ENCODE results near the gene TYSND1.
A peak's percentile ranks its signal among the peaks of the same experiment; 100 is the strongest.
"Not testable (repeated sequence)": the region's sequence is repeated elsewhere in the genome, so short reads cannot be mapped to it uniquely, and the experiment has no call there.

TYSND1 gene

DNA sequence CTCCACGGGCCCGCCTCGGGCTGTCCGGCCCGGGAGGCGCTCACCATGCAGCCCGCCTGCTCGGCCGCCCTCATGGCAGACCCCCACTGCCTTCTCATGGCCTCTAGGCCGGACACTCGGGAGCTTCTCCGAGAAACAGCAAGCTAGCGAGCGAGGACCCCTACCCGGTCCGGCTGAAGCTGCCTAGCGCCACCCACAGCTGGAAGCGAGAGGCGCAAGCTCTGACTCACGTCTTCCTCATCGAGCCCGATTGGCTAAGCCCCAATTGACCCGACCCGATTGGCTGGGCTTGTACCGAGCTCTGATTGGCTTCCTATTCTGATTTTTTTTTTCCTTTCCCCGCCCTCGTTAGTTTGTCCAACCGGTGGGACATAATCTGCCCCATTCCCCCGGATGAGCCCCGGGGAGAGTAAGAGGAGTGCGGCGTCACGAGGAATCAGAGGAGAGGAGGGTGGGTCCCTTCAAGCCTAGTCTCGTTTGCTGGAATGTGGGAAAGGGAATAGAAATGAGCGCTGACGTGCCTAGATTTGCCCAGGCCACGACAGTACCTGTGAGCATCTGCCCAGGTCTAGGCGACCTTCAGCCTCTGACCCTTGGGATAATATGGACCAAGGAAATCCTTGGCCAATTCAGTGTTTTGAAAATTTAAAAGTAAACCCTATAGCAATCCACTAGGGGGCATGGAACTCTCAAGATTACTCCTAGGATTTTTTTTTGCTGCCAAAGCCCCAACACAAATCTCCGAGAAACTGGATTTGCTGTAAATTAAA, at the start of gene TYSND1:
Gene TYSND1, minus strand, starts transcription at position 212 of the 770 bp plus-strand sequence. Its CDS starts 114 bp downstream, at position 98.
- peak; percentile 96 for DNase-seq

GRCh38 chr10:70193391-70193844, 46.9 kb upstream of the TYSND1 start:
- DNase-seq: no peak

- DNase-seq: no peak
These were observed 45.9 kb upstream of the TYSND1 start for GRCh38 chr10:70192326-70192968.

- no peak for DNase-seq
These were observed 45.4 kb upstream of the TYSND1 start for GRCh38 chr10:70191972-70192305.

DNA sequence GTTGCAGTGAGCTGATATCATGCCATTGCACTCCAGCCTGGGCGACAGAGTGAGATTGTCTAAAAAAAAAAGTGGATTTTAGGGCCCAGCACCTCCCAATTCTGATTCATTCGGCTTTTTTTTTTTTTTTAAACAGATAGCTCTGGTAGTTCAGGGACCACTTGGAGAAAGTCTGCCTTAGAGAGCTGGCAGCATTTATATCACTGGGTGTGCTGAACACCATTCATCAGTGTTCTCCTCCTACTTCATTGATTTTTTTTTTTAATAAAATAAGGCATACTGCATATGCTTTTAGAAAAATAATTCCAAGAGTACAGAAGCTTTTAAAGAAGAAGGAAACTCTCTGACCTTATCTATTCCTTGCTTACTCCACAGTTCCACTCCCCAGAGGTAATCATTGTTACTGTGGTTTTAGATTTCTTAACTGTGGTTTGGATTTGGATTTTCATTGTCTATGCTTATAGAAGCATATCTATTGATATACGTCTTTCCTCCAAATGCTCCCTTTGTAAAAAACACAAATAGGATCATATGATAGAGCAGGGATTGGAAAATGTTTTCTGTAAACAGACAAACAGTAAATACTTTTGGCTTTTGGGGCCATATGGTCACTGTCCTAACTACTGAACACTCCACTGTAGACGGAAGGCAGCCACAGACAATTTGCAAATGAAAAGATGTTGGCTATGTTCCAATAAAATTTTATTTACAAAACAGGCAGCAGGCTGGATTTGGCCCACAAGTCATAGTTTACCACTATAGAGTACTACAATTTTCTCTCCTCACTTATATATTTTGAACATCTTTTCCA, 44.9 kb upstream of the TYSND1 start:
- peak; percentile 27 for DNase-seq

- no peak for DNase-seq
These were observed 44.1 kb upstream of the TYSND1 start for GRCh38 chr10:70190581-70190980.

DNA sequence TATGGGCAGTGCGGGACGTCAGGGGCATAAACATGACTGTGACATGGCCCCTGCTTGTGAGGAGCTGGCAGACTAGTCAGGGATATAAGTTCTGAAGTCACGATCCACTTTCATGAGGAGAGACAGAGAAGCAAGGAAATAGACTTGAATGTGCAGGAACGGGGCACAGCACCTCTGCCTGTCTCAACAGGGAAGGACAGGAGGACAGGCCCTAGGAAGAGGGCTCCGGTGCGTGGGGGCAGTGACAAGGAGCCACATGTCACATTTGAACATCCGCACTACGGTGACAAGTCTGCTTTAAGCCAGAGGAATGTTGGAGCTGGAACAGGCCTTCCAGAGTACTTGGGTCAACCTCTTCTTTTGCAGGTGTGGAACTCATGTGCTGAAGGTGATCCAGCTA, 43.6 kb upstream of the TYSND1 start:
- no peak for DNase-seq

DNA sequence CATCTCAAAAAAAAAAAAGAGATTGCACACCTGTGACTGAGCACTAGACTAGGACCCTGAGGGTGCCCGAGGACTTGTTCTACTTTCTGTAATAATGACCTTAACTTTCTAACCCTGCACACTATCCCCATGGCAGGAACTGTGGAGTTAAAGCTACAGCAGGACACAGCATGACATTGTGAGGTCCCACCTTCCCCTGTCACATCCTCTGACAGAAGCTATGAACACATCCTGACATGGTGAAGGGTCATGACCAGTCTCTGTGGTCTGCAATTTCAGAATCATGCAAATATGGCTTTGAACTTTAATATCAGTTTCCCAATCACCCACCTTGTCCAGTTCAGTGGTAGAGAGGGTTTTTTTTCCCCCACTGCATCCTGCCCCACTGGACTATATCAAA, 42.3 kb upstream of the TYSND1 start:
- DNase-seq: no peak

DNA sequence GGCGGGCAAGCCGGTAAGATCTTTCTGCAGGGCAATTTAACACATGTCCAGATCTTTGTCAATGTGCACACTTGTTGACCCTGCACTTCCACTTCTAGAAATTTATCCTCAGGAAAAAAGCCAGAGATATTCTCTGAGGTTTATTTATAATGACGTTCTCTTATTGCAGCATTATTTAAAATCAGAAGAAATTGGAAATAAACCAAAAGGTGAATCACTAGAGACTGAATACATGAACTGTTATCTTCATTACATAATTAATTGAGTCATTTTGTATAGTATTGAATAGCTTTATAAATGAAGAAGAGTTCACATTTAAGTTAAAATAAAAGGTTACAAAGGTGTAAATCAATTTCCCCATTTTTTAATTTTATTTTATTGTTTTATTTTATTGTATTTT, 40.1 kb upstream of the TYSND1 start:
- no peak for DNase-seq

DNA sequence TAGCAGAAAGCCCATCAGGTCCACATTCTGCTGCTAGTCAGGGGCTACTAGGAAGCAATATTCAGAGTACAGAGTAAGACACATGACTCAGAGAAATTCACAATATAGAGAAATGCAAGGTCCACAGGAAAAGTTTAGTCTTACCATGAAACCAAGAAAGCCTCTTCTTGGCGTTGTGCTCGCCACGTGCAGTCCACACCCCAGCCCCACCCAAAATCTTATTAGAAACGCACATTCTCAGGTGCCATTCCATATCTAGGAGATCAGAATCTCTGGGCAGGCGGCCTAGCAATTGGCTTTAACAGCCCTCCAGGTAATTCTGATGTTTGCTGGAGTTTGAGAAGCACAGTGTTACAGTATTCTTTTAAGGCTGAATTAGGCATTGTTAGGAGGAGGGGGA, 39.6 kb upstream of the TYSND1 start:
- no peak for DNase-seq

DNA sequence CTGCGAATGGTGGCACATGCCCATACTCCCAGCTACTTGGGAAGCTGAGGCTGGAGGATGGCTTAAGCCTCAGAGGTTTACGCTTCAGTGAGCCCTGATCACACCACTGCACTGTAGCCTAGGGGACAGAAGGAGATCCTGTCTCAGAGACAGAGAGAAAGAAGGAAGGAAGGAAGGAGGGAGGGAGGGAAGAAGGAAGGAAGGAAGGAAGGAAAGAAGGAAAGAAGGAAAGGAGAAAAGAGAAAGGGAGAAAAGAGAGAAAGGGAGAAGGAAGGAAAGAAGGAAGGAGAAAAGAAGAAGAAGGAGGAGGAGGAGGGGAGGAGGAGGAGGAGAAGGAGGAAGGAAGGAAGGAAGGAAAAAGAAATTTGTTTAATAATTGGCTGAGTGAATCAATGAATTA, 36.8 kb upstream of the TYSND1 start:
- DNase-seq: no peak

GRCh38 chr10:70179209-70179608, 32.7 kb upstream of the TYSND1 start:
- not testable (repeated sequence) for DNase-seq

DNA sequence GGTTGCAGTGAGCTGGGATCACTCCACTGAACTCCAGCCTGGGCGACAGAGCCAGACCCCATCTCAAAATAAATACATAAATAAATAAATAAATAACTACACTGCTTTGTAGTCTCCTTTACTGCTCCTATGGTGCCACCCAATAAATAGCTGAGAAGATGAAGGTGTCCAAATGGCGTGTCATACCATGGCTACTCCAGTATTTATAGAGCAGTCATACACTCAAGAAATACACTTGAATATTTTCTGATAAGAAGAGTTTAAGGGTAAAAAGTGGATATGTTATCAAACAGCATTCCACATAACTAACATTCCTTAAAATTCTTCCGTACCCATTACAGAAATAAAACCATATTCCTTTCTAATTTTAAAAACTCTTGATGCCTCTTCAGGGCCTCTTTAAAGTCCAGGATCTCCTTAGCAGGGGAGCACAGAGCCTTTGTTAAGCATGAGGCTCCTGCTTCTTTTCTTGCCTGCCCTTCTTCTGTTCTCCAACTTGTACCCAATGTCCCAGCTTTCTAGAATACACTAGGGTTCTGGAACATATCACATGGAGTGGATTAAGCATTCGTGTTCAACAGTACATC, 31.7 kb upstream of the TYSND1 start:
- DNase-seq: no peak

GRCh38 chr10:70176441-70176840, 29.9 kb upstream of the TYSND1 start:
- no peak for DNase-seq

GRCh38 chr10:70175516-70175915, 29.0 kb upstream of the TYSND1 start:
- no peak for DNase-seq

DNA sequence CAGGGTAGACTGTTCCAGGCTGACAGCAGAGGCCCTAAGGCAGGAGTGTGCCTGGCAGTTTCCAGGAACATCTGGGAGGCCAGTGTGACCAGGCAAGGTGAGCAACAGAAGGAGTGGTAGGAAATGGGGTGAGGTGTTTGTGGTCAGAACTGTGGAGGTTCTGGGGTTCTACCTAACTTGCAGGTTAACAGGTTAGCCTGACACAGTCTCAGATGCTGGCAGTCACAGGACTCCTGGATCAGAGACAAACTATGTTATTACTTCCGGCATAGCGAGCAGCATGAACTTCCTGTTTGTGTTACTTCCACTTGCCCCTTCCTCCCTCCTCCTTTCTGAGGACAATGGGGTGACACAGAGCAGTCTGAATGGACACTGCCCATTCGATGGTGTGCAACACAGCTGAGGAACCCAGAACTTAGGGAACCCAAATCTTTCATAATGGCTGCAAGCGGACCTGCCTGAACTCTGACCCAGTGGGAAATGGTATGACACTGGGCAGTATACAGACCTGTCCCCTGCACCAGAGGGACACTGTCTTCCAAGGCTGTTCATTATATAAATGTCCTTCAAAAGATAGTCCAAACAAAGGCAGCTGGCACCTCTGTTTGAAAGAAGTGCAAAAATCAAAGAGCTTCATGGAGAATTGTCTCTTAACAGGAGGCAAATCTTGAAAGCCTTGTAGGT, 27.7 kb upstream of the TYSND1 start:
- no peak for DNase-seq

DNA sequence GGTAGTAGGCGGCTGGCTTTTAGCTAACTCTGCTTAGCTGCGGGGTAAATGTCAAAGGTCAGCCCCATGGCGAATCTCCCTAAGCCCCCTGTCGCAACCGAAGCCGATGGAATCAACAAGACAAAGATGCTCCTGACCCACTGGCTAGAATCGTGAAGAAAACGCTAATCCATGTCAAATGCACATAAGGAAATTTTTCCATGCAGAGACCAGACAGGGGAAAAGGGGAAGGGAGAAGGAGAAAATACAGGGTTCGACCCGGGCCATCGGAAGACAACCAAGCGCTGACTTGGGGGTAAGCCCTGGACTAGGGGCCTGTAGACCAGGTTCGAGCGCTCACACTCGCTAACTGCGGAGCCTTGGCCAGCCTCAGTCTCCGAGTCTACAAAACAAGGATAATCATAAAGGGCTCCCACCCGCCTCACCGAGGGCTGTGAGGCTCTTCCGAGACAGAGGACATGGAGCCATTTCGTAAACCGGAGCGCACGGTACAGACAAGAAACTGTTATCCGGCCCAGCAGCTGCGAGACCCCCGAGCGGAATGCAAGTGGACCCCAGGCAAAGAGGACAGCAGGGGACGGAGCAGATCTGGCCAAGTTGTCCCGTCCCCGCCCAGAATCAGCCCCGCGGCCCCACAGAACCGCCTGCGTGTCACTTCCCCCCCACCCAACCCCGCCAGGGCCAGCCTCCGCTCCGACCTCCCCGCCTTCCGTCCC, 23.3 kb upstream of the TYSND1 start:
- no peak for DNase-seq

DNA sequence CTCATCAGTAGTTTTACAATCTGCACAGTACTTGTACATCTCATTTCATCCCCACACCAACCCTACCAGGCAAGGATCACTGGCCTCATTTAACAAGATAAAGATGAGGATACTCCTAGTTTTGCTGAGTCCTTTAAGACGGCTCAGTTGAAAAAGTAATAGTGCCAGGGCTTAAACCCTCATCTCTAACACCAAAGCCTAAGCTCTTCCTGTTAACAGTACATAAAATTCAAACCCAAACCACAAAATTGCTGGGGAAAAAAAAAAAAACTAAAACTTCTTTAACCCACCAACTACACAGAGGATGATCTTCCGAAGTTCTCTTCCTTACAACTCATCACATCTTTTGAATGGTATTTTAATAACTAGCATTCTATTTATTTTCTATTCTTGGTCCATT, 22.5 kb upstream of the TYSND1 start:
- no peak for DNase-seq

DNA sequence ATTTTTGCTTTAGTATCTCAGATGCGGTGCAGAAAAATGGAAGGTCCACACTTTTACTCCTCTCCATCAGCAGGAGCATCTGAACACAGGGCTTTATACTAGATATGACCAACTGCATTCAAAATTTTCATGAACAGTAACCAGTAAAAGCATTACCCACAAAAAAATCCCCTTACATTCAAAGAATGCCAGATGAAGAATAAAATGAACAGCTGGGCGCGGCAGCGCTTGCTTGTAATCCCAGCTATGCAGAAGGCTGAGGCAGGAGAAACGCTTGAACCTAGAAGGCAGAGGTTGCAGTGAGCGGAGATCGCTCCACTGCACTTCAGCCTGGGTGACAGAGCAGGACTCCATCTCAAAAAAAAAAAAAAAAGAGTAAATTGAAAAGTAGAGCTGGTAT, 20.7 kb upstream of the TYSND1 start:
- DNase-seq: no peak

- DNase-seq: no peak
These were observed 19.9 kb upstream of the TYSND1 start for GRCh38 chr10:70166394-70166793.

GRCh38 chr10:70164163-70164562, 17.7 kb upstream of the TYSND1 start:
- no peak for DNase-seq

- DNase-seq: no peak
These were observed 16.9 kb upstream of the TYSND1 start for GRCh38 chr10:70163448-70163847.

Measured in NCI-H1694 treated with DMSO at 0.1 percent for 48 hours (cell line).